ENCODE measurements around the gene SLC25A23. TPM values are rescaled to one million over a fixed set of nuclear protein-coding genes. Genes with fewer than 3 reads are reported as not detected.
A peak's percentile ranks its signal among the peaks of the same experiment; 100 is the strongest.

The SLC25A23 gene
- total RNA-seq, 1 donor from 2014 or later = 41.8 TPM

DNA sequence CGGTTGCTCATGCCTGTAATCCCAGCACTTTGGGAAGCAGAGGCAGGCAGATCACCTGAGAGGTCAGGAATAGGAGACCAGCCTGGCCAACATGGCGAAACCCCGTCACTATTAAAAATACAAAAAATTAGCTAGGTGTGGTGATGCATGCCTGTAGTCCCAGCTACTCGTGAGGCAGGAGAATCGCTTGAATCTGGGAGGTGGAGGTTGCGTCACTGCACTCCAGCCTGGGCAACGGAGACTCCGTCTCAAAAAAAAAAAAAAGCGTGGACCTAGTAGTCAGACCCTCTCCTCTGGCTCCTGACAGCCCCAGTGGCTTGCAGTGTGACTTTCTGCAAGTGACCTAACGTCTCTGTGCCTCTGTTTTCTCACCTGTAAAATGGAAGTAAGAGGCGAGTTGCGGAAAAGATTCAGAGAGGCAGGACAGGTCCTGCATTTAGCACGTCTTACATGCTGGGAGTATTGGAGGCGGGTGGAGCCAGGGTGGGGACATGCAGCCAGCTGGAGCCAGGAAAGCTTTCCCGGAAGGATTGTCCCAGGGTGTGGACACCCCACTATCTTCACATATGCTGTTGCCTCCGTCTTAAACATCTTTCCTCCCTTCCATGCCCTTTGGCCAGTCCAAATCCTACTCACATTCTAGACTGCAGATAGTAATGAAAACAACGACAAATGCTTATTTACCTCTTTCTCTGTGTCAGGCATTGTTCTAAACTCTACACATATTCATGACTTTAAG lies 39.6 kb upstream of the SLC25A23 start:
- no peak overlapping the region for H3K4me3 Mint-ChIP-seq (ENCODE audit: unreplicated experiment)
- Histone ChIP-seq H3K36me3 (ENCODE audit: insufficient read depth, low read length) (no peaks in the 10 kb centered on the region), H3K79me2 (ENCODE audit: insufficient read depth, low read length) (no peaks in the 10 kb centered on the region), H3K27ac (ENCODE audit: low read depth, low read length) (no peak overlapping the region), H3K27me3 (ENCODE audit: insufficient read depth, low read length) (peaks cover 16% of the 10 kb centered on the region), H4K20me1 (ENCODE audit: insufficient read depth, low read length) (no peaks in the 10 kb centered on the region), H3K4me1 (ENCODE audit: insufficient read depth, low read length) (no peaks in the 10 kb centered on the region), H2AFZ (ENCODE audit: low read depth, low read length) (no peak overlapping the region), H3K4me2 (ENCODE audit: low read length) (no peak overlapping the region), H3K4me3 (ENCODE audit: insufficient read depth, low read depth, low read length) (no peak overlapping the region), H3K9me3 (ENCODE audit: insufficient read depth, low read depth, low read length) (no peaks in the 10 kb centered on the region), H3K9ac (ENCODE audit: low read length) (no peak overlapping the region)
- H3K4me1 Mint-ChIP-seq (ENCODE audit: low read depth, unreplicated experiment) = no peaks in the 10 kb centered on the region
- FAIRE-seq = no peak
- H3K9me3 Mint-ChIP-seq (ENCODE audit: unreplicated experiment) = peaks cover 2% of the 10 kb centered on the region
- no peaks in the 10 kb centered on the region for H3K36me3 Mint-ChIP-seq (ENCODE audit: low read depth, unreplicated experiment)
- no peak for TF ChIP-seq EZH2 (IDR thresholded peaks at IDR 0.05; ENCODE audit: insufficient read depth, low read length)
- TF ChIP-seq, protein P1, sequence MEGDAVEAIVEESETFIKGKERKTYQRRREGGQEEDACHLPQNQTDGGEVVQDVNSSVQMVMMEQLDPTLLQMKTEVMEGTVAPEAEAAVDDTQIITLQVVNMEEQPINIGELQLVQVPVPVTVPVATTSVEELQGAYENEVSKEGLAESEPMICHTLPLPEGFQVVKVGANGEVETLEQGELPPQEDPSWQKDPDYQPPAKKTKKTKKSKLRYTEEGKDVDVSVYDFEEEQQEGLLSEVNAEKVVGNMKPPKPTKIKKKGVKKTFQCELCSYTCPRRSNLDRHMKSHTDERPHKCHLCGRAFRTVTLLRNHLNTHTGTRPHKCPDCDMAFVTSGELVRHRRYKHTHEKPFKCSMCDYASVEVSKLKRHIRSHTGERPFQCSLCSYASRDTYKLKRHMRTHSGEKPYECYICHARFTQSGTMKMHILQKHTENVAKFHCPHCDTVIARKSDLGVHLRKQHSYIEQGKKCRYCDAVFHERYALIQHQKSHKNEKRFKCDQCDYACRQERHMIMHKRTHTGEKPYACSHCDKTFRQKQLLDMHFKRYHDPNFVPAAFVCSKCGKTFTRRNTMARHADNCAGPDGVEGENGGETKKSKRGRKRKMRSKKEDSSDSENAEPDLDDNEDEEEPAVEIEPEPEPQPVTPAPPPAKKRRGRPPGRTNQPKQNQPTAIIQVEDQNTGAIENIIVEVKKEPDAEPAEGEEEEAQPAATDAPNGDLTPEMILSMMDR (IDR thresholded peaks at IDR 0.05; ENCODE audit: insufficient read depth, low read depth, low read length) = no peak
- peaks cover 23% of the 10 kb centered on the region for H3K27me3 Mint-ChIP-seq (ENCODE audit: low read depth, unreplicated experiment)
- H3K27ac Mint-ChIP-seq (ENCODE audit: unreplicated experiment) = no peak overlapping the region
- DNase-seq (ENCODE audit: low read depth) = no peak

DNA sequence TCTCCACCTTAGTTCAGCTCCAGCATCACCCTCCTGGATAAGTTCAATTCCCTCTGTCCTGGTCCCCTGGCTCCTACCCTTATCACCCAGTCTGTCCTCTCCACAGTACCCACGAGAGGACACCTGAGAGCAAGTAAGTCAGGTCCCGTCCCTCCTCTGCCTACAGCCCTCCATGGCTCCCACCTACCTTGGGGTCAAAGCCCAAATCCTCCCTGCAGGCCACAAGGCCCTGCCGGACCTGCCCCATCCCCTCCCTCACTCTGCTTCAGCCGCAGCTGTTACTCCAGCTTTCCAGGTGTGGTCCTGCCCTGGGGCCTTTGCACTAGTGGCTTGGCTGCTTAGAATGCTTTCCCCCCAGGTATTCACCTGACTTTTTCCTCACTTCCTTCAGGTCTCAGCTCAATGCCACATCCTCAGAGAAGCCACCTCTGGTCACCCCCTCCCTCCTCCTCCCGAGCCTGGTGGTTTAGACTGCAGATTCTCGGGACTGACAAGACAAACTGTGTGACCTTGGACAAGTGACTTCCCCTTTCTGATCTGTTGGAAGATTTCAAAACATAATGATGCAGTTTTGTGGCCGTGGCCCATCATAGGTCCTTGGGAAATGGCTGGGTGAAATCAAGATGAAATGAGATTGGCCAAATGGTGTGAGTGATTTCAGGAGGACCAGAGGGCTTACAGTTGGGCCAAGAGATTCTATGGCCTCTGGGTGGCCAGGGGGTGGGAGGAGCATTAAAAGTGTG lies 38.9 kb upstream of the SLC25A23 start:
- no peak for DNase-seq (ENCODE audit: low read depth)
- Mint-ChIP-seq H3K27ac (ENCODE audit: unreplicated experiment) (peak overlapping the region; percentile 7), H3K27me3 (ENCODE audit: low read depth, unreplicated experiment) (peaks cover 19% of the 10 kb centered on the region), H3K36me3 (ENCODE audit: low read depth, unreplicated experiment) (no peaks in the 10 kb centered on the region), H3K9me3 (ENCODE audit: unreplicated experiment) (peaks cover 2% of the 10 kb centered on the region), H3K4me1 (ENCODE audit: low read depth, unreplicated experiment) (no peaks in the 10 kb centered on the region), H3K4me3 (ENCODE audit: unreplicated experiment) (no peak overlapping the region)
- Histone ChIP-seq H3K4me3 (ENCODE audit: insufficient read depth, low read depth, low read length) (no peak overlapping the region), H3K9me3 (ENCODE audit: insufficient read depth, low read depth, low read length) (no peaks in the 10 kb centered on the region), H3K79me2 (ENCODE audit: insufficient read depth, low read length) (no peaks in the 10 kb centered on the region), H3K9ac (ENCODE audit: low read length) (no peak overlapping the region), H3K27ac (ENCODE audit: low read depth, low read length) (no peak overlapping the region), H3K36me3 (ENCODE audit: insufficient read depth, low read length) (no peaks in the 10 kb centered on the region), H2AFZ (ENCODE audit: low read depth, low read length) (no peak overlapping the region), H3K27me3 (ENCODE audit: insufficient read depth, low read length) (peaks cover 16% of the 10 kb centered on the region), H4K20me1 (ENCODE audit: insufficient read depth, low read length) (no peaks in the 10 kb centered on the region), H3K4me1 (ENCODE audit: insufficient read depth, low read length) (no peaks in the 10 kb centered on the region), H3K4me2 (ENCODE audit: low read length) (no peak overlapping the region)
- TF ChIP-seq, protein P1 (IDR thresholded peaks at IDR 0.05; ENCODE audit: insufficient read depth, low read depth, low read length) = no peak
- no peak for TF ChIP-seq EZH2 (IDR thresholded peaks at IDR 0.05; ENCODE audit: insufficient read depth, low read length)
- no peak for FAIRE-seq

Data from astrocyte (in vitro differentiated cells and primary cell).